Central memory CD4-positive, alpha-beta T cell (primary cell): ENCODE results near the gene PDIA6.

ENCODE experiments used
- DNase-seq: peaks from one replicate; pipeline ENCODE4 v3.0.0; 2022
- total RNA-seq, 3 experiments: gene quantifications; one replicate each; lab custom pipeline; 2026; lab: John Stamatoyannopoulos, UW

The PDIA6 gene
- total RNA-seq = 40.7 to 601 (median 129) reads per million in 3 experiments

GRCh38 chr2:10812362-10813162 lies at the start of gene PDIA6:
Gene PDIA6 (minus strand): TSS chr2:10812785. CDS start chr2:10812696, 89 bp downstream.
- peak; percentile 91 for DNase-seq

- no peak for DNase-seq
Measured at GRCh38 chr2:10862330-10862729, 49.7 kb upstream of the PDIA6 start.

- no peak for DNase-seq
Measured at GRCh38 chr2:10861765-10862164, 49.2 kb upstream of the PDIA6 start.

GRCh38 chr2:10860814-10861325 lies 48.3 kb upstream of the PDIA6 start:
- no peak for DNase-seq

GRCh38 chr2:10860081-10860813 lies 47.7 kb upstream of the PDIA6 start:
- DNase-seq = no peak

GRCh38 chr2:10859278-10859677 lies 46.7 kb upstream of the PDIA6 start:
- no peak for DNase-seq

GRCh38 chr2:10848541-10848940 lies 36.0 kb upstream of the PDIA6 start:
- DNase-seq = no peak

GRCh38 chr2:10847008-10847407 lies 34.4 kb upstream of the PDIA6 start:
- no peak for DNase-seq

- DNase-seq = no peak
Measured at GRCh38 chr2:10846110-10846861, 33.7 kb upstream of the PDIA6 start.

- no peak for DNase-seq
Measured at GRCh38 chr2:10845640-10846039, 33.1 kb upstream of the PDIA6 start.

GRCh38 chr2:10844097-10844496 lies 31.5 kb upstream of the PDIA6 start:
- no peak for DNase-seq

- DNase-seq = no peak
Measured at GRCh38 chr2:10842506-10842905, 29.9 kb upstream of the PDIA6 start.

- DNase-seq = no peak
Measured at GRCh38 chr2:10841547-10842219, 29.1 kb upstream of the PDIA6 start.

- no peak for DNase-seq
Measured at GRCh38 chr2:10839813-10840212, 27.2 kb upstream of the PDIA6 start.

GRCh38 chr2:10838734-10839133 lies 26.1 kb upstream of the PDIA6 start:
- no peak for DNase-seq

- no peak for DNase-seq
Measured at GRCh38 chr2:10837298-10838266, 25.0 kb upstream of the PDIA6 start.

GRCh38 chr2:10835052-10835970 lies 22.7 kb upstream of the PDIA6 start:
- DNase-seq = peak; percentile 70

- DNase-seq = no peak
Measured at GRCh38 chr2:10834068-10834655, 21.6 kb upstream of the PDIA6 start.

GRCh38 chr2:10833021-10833420 lies 20.4 kb upstream of the PDIA6 start:
- no peak for DNase-seq
